HG02678 (cell line): ENCODE results near the gene CKMT1B.
"Not testable (repeated sequence)": the region's sequence is repeated elsewhere in the genome, so short reads cannot be mapped to it uniquely, and the experiment has no call there.

ENCODE experiments used
- ATAC-seq: cut with Tn5 transposase; IDR thresholded peaks from one replicate; pipeline ENCODE4 v1.9.1; 2021; ENCODE audit warnings: mild to moderate bottlenecking, moderate library complexity; ENCODE audit not compliant: unreplicated experiment

CKMT1B gene

DNA sequence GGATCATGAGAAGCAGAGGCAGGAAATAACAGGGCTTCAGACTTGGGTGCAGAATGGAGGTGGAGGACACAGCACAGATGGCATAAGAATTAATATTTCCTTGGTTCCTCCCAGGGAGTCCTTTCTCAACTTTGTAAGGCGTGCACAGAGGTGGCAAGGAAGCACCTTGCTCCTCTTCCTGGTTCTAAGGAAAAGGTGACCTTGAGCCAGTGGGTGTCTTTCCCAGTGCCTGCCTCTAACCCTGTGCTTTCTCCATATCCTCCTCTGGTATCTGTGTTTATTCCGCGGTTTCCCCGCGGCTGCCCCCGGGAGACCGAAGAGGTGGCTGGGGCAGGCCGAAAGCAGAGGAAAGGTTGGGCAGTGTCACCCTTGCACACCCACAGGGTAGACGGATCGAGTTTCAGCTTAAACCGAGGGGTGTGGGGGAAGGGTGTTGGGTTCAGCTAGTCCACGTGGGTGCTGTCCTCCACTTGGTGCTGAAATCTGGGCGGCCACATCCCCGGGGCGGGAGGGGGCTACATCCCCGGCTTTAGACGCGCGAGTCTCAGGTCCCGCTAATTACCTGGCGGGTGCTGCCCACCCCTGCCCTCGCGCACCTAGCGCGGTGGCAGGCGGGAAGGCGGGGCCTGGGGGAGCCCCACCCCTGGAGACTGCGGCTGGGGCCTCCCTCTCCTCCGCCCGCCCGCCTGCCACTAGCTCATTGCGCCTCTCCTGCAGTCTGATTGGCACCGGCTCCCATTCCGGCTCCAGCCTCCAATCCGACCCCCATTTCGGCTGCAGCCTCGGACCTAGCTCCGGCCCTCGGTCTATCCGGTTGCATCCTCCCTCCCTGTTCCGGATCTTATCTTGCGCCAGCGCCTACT lies at the start of gene CKMT1B:
Gene CKMT1B (plus strand): TSS at position 700 of the 863 bp plus-strand sequence. CDS start 192 bp downstream, outside the sequence.
- not testable (repeated sequence) for ATAC-seq

DNA sequence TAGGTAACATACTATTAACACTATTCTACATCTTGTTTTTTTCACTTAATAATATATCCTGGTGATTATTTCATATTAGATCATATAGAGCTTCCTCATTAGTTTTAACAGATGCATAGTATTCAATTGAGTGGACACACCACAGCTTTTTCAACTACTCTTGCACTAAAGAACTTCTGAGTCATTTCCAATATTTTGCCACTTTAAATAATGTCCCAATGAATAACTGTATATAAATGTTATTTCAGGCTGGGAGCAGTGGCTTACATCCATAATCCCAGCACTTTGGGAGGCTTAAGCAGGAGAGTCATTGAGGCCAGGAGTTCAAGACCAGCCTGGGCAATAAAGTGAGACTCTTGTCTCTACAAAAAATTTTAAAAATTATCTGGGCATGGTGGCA lies 49.6 kb upstream of the CKMT1B start:
- no peak for ATAC-seq

DNA sequence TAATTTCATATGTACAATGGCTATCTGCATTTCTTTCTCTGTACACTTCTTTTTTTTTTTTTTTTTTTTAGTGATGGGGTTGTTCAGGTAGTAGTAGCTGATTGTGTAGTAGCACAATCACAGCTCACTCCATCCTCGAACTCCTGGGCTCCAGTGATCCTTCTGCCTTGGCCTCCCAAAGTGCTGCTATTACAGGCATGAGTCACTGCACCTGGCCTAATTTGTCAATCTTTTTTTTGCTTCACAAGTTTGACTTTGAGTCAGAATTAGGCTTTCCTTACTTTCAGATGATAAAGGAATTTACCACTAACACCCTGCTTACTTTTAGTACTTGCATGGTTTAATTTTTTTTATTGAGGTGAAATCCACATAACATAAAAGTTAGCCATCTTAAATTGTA lies 48.4 kb upstream of the CKMT1B start:
- no peak for ATAC-seq

DNA sequence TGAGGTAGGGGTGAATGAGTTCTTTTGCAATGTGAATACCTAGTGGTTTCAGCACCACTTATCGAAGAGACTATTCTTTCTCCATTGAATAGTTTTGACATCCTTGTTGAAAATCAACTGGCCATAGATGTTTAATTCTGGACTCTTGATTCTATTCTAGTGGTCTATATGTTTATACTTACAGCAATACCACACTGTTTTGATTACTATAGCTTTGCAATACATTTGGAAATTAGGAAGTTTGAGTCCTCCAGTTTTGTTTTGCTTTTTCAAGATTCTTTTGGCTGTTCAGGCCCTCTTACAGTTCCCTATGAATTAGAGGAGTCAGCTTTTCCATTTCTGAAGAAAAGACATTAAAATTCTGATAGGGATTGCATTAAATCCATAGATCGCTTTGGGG lies 46.3 kb upstream of the CKMT1B start:
- no peak for ATAC-seq

DNA sequence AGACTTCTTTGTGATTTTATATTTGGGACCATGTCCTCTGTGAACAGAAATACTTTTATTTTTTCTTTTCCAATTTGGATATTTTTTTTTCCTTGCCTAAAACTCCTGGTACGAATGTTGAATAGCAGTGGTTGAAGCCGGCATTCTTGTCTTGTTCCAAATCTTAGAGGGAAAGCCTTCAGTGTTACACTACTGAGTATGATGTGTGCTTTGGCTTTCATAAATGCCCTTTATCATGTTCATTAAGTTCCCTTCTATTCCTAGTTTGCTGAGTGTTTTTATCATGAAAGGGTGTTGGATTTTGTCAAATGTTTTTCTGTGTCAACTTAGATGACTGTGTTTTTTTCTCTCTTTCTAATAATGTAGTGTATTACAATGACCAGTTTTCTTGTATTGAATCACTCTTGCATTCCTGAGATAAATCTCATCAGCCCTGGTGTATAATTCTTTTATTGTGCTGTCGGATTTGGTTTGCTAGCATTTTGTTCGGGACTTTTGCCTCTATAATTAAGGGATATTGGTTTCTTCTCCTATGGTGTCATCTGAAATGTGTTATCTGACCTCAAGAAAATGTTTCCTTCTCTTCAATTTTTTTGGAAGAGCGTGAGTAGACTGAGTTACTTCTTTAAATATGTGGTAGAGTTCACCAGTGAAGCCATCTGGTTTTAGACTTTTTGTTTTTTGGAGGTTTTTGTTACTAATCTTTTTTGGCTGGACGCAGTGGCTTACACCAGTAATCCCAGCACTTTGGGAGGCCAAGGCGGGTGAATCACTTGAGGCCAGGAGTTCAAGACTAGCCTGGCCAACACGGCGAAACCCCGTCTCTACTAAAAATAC lies 43.1 kb upstream of the CKMT1B start:
- no peak for ATAC-seq

DNA sequence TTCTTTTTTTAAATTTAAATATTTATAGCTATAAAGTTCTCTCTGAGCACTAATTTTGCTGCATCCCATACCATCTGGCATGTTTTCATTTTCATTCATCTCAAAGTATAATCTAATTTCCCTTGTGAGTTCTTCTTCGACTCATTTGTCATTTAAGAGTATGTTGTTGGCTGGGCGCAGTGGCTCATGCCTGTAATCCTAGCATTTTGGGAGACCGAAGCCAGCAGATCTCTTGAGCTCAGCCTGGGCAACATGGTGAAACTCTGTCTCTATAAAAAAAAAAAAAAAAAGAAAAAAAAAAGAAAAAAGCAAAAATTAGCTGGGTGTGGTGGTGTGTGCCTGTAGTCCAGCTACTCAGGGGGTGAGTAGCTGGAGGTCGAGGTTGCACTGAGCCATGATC lies 41.6 kb upstream of the CKMT1B start:
- no peak for ATAC-seq

DNA sequence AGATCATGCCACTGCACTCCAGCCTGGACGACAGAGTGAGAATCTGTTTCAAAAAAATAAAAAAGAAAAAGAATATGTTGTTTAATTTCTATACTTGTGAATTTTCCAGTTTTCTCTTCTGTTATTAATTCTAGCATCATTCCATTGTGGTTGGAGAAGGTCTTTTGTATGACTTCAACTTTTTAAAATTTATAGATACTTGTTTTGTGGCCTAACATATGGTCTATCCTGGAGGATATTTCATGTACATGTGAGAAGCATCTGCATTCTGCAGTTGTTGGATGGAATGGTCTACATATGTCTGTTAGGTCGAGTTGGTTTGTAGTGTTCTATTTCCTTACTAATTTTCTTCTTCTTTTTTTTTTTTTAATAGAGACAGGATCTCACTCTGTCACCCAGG lies 40.8 kb upstream of the CKMT1B start:
- no peak for ATAC-seq

DNA sequence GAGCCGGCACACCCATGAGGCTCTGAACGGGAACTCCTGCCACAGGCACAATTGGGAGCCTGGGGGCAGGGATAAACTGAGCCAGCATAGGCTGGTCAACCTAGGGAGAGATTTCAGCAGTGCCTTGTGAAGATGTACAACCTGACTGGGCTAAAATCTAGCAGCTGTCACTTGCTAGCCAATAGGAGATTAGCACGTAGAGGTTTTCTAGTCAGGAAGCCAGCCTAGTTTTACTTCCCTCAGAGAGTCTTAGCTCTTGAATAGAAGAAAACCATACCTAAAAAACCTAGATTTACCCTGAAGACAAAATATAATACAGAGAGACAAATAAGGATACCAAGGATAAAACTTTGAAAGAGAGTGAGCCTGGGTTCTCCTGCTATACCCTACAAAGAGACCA lies 31.1 kb upstream of the CKMT1B start:
- ATAC-seq = not testable (repeated sequence)

DNA sequence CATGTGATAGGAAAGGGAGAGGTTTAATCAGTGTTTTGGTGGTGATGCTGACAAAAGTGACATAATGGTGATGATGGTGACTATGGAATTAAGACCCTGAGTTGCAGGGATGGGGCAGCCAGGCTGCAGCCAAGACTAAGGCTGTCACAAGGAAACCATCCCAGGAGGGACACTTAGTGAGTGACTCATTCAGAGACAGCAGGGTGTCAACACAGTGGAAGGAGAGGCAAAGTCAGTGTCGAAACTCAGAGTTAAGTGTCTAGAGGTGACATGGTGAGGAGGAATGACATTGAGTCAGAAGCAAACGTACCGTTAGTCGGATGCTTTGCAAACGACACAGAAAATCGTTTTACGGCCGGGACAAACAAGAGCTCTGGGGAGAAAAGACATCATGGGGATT lies 30.0 kb upstream of the CKMT1B start:
- ATAC-seq = not testable (repeated sequence)

DNA sequence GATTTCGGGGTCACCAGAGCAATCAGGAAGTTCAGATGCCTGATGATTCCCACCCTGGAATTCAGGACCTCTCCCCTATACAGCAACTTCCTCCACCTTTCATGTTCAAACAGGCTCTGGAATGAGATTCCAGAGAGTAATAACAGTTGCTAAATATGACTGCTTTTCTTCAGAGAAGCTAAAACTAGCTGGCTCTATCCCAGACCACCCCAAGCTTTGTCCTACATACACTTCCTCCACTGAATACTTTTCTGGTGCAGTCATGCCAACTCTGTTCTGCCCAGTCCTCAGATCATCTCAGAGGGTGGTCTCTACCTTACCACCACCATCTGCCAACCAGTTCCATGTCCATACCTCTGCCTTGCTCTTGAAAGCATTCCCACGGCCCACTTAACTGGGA lies 27.2 kb upstream of the CKMT1B start:
- not testable (repeated sequence) for ATAC-seq

DNA sequence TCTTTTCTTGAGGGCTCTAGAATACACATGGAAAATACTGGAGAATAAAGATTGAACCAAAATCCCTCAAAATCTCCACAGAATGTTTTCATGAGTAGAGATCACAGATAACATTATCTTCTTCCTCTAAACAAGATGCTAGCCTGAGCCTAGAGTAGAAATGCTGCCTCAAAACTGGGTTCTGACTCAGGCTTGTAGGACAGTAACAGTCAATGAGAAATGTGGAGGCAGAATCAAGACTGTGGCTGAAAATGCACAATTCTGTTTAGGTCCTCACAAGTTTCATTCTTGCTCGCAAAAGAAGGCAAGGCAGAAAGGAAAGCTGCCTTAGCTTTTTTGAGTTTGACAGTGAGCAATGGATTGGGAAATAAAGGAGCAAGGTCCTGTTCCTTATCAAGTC lies 19.2 kb upstream of the CKMT1B start:
- ATAC-seq = not testable (repeated sequence)

DNA sequence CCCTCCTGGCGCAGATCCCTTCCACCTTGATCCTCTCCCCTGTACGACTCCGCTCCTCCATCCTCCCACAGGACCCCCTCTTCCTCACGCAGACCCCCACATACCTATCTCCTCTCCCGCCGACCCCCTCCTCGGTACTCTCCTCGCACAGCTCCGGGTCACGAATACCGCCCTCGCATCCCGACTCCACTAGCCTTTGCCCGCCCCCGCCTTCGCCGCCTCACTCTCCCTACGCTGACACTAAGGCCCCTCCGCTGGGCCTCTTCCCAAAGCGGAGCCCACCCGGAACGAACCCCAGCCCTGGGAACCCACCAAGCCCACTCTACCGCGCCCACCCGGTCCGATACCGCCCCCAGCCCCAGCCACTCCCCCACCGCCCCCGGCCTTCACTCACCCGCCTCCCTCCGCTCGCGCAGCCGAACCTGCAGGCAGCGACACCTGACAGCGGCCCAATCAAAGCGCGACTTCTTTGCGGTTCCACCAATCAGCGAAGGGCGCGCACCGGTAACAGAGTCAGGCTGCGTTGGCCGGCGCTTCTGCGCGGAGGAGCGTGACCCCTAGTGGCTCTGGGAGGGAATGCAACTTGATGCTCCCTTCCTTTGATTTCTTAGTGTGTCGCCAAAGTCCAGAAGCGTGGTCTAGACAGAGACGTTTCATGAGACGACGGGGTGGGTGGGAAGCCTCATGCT lies 3.9 kb upstream of the CKMT1B start, which contains the start of gene PPIP5K1:
Gene PPIP5K1 (minus strand): TSS at position 431 of the 689 bp plus-strand sequence. CDS start 5,704 bp downstream, outside the sequence.
- ATAC-seq = peak; percentile 99

DNA sequence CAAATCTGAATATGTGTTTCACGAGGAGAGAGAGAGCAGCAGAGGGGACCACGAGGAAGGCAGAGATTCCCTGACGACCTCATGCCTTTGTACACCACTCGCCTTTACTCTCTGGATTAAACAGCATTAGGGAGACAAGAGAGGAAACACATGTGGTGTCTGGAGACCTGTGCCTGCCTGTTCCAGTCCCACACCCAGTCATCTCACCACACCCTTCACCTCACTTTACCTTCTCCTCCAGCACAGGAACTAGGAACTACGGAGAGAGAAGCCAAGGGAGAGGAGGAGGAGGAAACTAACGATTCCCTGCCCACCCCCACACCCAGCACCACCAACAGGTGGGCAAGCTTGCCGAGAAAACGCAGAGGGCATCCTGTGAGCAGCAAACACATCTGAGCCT lies 986 bp upstream of the CKMT1B start:
- not testable (repeated sequence) for ATAC-seq

DNA sequence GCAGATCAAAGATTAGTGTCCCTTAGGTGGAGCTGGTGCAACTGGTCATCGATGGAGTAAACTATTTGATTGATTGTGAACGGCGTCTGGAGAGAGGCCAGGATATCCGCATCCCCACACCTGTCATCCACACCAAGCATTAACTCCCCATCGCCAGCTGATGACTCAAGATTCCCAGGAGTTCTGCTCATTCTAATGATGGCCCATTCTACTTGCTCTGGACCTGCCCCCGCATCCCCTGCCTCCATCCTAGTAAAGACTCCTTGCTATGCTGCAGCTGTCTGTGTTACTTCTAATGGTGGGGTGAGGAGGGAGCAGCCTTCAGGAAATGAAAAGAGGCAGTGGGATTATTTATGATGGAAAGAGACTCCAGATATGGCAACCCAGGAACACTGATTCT lies 5.3 kb downstream of the CKMT1B start:
- ATAC-seq = not testable (repeated sequence)

DNA sequence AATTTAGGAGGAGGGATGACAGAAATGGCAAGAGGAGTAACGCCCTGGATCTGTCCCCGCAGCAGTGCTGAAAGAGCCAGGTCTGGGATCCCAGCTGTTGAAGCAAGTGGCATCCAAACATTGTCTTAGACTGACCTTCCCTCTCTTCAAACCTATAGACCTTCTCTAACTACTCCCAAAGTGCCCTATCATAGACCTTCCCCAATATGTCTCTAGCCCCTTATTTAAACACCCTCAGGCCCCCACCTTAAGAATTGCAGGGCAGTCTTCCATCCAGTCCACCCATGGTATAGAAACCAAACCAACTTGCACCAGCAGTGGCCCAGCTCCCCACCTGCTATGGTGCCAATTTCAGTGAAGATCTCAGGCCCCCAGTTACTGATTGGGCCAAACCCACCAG lies 6.4 kb downstream of the CKMT1B start:
- not testable (repeated sequence) for ATAC-seq

DNA sequence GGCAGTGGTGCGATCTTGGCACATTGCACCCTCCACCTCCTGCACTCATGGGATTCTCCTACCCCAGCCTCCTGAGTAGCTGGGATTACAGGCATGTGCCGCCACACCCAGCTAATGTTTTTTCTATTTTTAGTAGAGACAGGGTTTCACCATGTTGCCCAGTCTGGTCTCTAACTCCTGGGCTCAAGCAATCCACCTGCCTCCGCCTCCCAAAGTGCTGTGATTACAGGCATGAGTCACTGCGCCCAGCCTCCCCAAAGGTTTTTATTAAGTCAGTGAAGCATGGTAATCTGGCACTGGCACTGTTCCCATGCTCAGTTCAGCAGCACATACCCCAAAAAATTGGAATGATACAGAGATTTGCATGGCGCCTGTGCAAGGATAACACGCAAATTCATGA lies 8.4 kb downstream of the CKMT1B start:
- ATAC-seq = not testable (repeated sequence)

DNA sequence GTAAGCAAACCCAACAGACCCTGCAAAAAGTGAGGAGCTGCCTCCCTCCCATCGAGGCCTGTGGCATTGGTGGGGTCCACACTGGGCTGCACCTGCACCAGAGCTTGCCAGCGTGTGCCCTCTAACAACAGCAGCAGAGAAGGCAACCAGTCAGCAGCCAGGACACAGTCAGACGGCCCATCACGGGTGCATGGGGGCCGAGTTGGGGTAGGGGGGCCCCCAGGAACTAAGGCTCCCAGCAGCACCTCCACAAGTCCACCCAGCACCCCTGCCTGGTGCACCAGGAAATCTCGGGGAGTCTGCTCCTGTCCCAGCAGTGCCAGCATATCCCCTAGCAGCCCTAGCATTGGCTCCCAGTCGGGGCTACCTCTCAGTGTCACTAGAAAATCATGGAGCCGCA lies 23.9 kb downstream of the CKMT1B start:
- ATAC-seq = not testable (repeated sequence)

DNA sequence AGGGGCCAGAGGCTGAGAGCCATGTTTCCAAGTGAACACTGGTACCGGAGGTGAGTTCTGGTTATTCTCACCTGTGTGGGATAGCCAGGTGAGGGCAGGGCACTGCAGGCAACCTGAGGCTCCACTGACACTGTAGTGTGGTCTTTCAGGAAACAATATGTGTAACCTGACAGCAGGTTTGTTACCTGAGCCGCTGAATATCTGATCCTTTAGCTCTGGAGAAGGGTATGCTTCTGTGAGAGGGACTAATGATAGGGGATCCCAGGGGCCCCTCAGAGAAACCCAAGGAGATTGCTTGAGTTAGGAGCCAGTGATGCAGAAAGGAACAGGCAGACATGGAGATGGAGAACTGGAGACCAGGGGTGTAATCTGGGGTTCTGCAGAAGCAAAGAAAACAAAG lies 24.9 kb downstream of the CKMT1B start, which contains the start of gene STRC:
Gene STRC (minus strand): TSS at position 101 of the 400 bp plus-strand sequence. CDS start 78 bp downstream, at position 23.
- ATAC-seq = not testable (repeated sequence)

DNA sequence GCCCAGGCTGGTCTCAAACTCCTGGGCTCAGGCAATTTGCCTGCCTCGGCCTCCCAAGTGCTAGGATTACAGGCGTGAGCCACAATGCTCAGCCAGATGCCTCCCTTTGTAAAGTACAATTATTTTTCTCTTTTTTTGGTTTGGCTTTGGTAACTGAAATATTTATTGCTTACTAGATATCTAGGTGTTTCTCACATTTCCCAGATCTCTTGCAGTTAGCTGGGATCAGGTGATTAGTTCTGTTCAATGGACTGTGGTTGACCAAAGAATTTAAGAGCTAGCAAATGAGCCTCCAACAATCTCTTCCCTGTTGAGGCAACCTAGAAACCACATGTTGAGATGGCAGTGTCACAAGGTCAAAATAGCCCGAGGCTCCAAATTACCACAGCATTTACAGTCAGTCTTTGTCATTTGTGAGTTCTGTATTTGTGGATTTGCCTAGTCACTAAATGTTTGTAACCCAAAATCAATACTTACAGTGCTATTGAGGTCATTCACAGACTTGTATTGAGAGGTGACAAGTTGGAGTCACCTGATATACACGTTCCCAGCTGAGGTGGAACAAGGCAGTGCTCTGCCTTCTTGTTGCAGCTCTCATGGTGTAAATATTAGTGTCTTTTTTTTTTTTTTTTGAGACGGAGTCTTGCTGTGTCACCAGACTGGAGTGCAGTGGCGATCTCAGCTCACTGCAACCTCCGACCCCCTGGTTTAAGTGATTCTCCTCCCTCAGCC lies 28.4 kb downstream of the CKMT1B start:
- not testable (repeated sequence) for ATAC-seq

DNA sequence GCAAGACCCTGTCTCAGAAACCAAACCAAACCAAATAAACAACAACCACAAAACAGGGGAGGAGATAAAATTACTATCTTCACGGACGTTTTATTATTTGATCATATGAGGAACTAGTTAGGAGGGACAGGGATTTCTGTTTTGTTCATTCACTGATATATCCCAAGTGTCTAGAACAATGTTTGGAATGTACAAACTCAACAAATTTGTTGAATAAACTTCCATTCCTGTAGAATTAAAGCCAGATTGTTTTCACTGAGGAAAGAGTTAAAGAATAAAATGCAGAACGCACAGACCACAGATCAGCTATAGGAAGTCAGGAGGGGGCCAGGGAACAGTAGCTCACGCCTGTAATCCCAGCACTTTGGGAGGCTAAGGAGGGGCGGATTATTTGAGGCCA lies 31.3 kb downstream of the CKMT1B start:
- no peak for ATAC-seq
